ENCODE data around the gene IGSF9.

DNA sequence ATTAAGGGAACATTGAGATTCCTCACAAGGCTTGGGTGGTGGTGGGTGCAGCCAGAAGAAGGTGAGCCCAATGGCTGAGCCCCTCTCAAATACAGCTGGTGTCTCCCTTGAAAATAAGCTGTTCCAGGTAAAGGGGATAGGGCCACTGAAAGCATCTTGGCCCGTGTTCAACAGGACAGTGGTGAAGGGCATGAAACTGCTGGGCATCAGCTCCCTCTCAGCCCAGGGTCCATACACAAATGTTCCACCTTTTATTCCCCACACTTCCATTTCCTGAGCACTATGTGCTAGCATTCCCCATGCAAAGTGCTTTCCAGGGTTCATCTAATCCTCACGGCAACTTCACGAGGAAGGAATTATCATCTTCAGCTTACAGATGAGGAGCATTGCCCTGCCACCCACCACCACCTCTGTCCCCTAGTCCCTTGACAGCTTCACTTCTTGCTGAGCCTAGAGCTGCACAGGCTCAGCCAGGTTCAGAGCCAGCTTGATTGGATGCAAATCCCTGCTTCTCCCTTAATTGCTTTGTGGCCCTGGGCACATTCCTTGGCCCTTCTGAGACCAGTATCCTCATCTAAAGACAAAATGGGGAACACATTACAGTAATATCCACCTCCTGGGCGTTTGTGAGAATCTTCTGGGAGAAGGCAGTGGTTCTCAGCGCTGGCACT is 29.7 kb downstream of the IGSF9 start:
- no peak for TF ChIP-seq EZH2 (optimal IDR thresholded peaks at IDR 0.05; ENCODE audit: low read depth, low read length)
- TF ChIP-seq, protein P1, sequence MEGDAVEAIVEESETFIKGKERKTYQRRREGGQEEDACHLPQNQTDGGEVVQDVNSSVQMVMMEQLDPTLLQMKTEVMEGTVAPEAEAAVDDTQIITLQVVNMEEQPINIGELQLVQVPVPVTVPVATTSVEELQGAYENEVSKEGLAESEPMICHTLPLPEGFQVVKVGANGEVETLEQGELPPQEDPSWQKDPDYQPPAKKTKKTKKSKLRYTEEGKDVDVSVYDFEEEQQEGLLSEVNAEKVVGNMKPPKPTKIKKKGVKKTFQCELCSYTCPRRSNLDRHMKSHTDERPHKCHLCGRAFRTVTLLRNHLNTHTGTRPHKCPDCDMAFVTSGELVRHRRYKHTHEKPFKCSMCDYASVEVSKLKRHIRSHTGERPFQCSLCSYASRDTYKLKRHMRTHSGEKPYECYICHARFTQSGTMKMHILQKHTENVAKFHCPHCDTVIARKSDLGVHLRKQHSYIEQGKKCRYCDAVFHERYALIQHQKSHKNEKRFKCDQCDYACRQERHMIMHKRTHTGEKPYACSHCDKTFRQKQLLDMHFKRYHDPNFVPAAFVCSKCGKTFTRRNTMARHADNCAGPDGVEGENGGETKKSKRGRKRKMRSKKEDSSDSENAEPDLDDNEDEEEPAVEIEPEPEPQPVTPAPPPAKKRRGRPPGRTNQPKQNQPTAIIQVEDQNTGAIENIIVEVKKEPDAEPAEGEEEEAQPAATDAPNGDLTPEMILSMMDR (IDR thresholded peaks at IDR 0.05; ENCODE audit: low read length), result no peak

Measured in MM.1S (cell line).